Duodenal mucosa (tissue), 2 donors: ENCODE data around the gene IFNA1.

Experiments
- H3K27ac ChIP-seq: one replicate; pipeline ENCODE4 v1.7.0; 2013; ENCODE audit warnings: low read depth, low read length
- H3K27me3 ChIP-seq, 2 donors: one replicate each; pipeline ENCODE4 v1.7.0; 2013; ENCODE audit warnings: low read length in 2 of 2, control low read depth in 1 of 2; ENCODE audit not compliant: insufficient read depth in 2 of 2, control insufficient read depth in 1 of 2
- H3K36me3 ChIP-seq, 2 donors: one replicate each; pipeline ENCODE4 v1.7.0; 2013; ENCODE audit warnings: low read length in 2 of 2, control low read depth in 1 of 2; ENCODE audit not compliant: insufficient read depth in 2 of 2, control insufficient read depth in 1 of 2
- H3K4me1 ChIP-seq, 2 donors: one replicate each; pipeline ENCODE4 v1.7.0; 2013; ENCODE audit warnings: low read length in 2 of 2, control low read depth in 1 of 2; ENCODE audit not compliant: insufficient read depth in 2 of 2, control insufficient read depth in 1 of 2
- H3K4me3 ChIP-seq, 2 donors: one replicate each; pipeline ENCODE4 v1.7.0; 2013; ENCODE audit warnings: low read length in 2 of 2, low read depth in 1 of 2
- H3K9ac ChIP-seq, 2 donors: one replicate each; pipeline ENCODE4 v1.7.0; 2013; ENCODE audit warnings: low read length in 2 of 2, low read depth in 1 of 2
- H3K9me3 ChIP-seq, 2 donors: one replicate each; pipeline ENCODE4 v1.7.0; 2013; ENCODE audit warnings: low read length in 2 of 2, control low read depth in 1 of 2; ENCODE audit not compliant: control insufficient read depth in 1 of 2

Gene IFNA1

GRCh38 chr9:21473236-21473635, 33.0 kb downstream of the IFNA1 start:
- Histone ChIP-seq H3K27me3 (no peaks in the 10 kb centered on the region), H3K4me1 (no peaks in the 10 kb centered on the region), H3K27ac (no peak overlapping the region), H3K9ac (no peak overlapping the region), H3K36me3 (no peaks in the 10 kb centered on the region), H3K4me3 (no peak overlapping the region), H3K9me3 (no peaks in the 10 kb centered on the region)

- Histone ChIP-seq H3K4me1 (no peaks in the 10 kb centered on the region), H3K27ac (no peak overlapping the region), H3K4me3 (no peak overlapping the region), H3K9me3 (no peaks in the 10 kb centered on the region), H3K27me3 (no peaks in the 10 kb centered on the region), H3K9ac (no peak overlapping the region), H3K36me3 (no peaks in the 10 kb centered on the region)
These were observed 37.2 kb downstream of the IFNA1 start for GRCh38 chr9:21477466-21477865.

- Histone ChIP-seq H3K27ac (no peak overlapping the region), H3K9me3 (no peaks in the 10 kb centered on the region), H3K36me3 (no peaks in the 10 kb centered on the region), H3K4me1 (no peaks in the 10 kb centered on the region), H3K4me3 (no peak overlapping the region), H3K27me3 (no peaks in the 10 kb centered on the region), H3K9ac (no peak overlapping the region)
These were observed 39.0 kb downstream of the IFNA1 start for GRCh38 chr9:21479152-21479702.

GRCh38 chr9:21481470-21482056, 41.3 kb downstream of the IFNA1 start:
- H3K9me3 ChIP-seq = peaks cover 0 to 5% of the 10 kb centered on the region in 2 donors
- H3K4me3 ChIP-seq = no peak overlapping the region
- H3K9ac ChIP-seq = no peak overlapping the region
- no peaks in the 10 kb centered on the region for H3K27me3 ChIP-seq
- H3K4me1 ChIP-seq = no peaks in the 10 kb centered on the region
- H3K36me3 ChIP-seq = no peaks in the 10 kb centered on the region
- H3K27ac ChIP-seq = no peak overlapping the region

GRCh38 chr9:21482213-21482612, 42.0 kb downstream of the IFNA1 start, which contains the start of gene IFNE:
TSS of gene IFNE (minus strand) at chr9:21482313. CDS start at chr9:21481694, 619 bp downstream.
- no peaks in the 10 kb centered on the region for H3K36me3 ChIP-seq
- H3K9me3 ChIP-seq = peaks cover 0 to 5% of the 10 kb centered on the region in 2 donors
- no peaks in the 10 kb centered on the region for H3K4me1 ChIP-seq
- no peak within 1 kb of the TSS for H3K9ac ChIP-seq
- no peak within 1 kb of the TSS for H3K4me3 ChIP-seq
- no peaks in the 10 kb centered on the region for H3K27me3 ChIP-seq
- H3K27ac ChIP-seq = no peak within 1 kb of the TSS
